Measurements from ENCODE around the gene ASNS.

GRCh38 chr7:97844036-97844435 lies 28.2 kb downstream of the ASNS start:
- no peak for TF ChIP-seq EZH2 (IDR thresholded peaks at IDR 0.05; ENCODE audit: low read depth)
- TF ChIP-seq CTCF (conservative IDR thresholded peaks at IDR 0.05) = peak; percentile 57

Measured in PC-9 (cell line).